GM18870 (cell line): ENCODE measurements around the gene SLC4A2.
"Not testable (repeated sequence)": the region's sequence is repeated elsewhere in the genome, so short reads cannot be mapped to it uniquely, and the experiment has no call there.

Experiments used
- ATAC-seq: cut with Tn5 transposase; IDR thresholded peaks from one replicate; pipeline ENCODE4 v1.9.1; 2021; ENCODE audit warnings: moderate library complexity; ENCODE audit not compliant: unreplicated experiment

Gene SLC4A2

GRCh38 chr7:151023232-151023631, 36.2 kb upstream of the SLC4A2 start:
- ATAC-seq = no peak

GRCh38 chr7:151024435-151025056, 34.8 kb upstream of the SLC4A2 start, which contains the start of gene ATG9B:
Gene ATG9B, minus strand, starts transcription at chr7:151024494. Its CDS starts 71 bp downstream, at chr7:151024423.
- no peak for ATAC-seq

- no peak for ATAC-seq
These were observed 33.3 kb upstream of the SLC4A2 start for GRCh38 chr7:151025924-151026671.

GRCh38 chr7:151026771-151027727, 32.3 kb upstream of the SLC4A2 start:
- not testable (repeated sequence) for ATAC-seq

GRCh38 chr7:151027728-151028130, 31.7 kb upstream of the SLC4A2 start:
- peak; percentile 2 for ATAC-seq

GRCh38 chr7:151028131-151028947, 31.1 kb upstream of the SLC4A2 start, which contains the start of gene ABCB8:
Gene ABCB8, plus strand, starts transcription at chr7:151028450. Its CDS starts 66 bp downstream, at chr7:151028516.
- ATAC-seq = peak; percentile 97

- no peak for ATAC-seq
These were observed 30.4 kb upstream of the SLC4A2 start for GRCh38 chr7:151028948-151029501.

- no peak for ATAC-seq
These were observed 28.4 kb upstream of the SLC4A2 start for GRCh38 chr7:151031011-151031410.

- ATAC-seq = no peak
These were observed 26.2 kb upstream of the SLC4A2 start for GRCh38 chr7:151032936-151033863.

- no peak for ATAC-seq
These were observed 25.5 kb upstream of the SLC4A2 start for GRCh38 chr7:151033864-151034249.

GRCh38 chr7:151034312-151035025, 24.9 kb upstream of the SLC4A2 start:
- ATAC-seq = no peak

GRCh38 chr7:151035026-151035717, 24.2 kb upstream of the SLC4A2 start:
- no peak for ATAC-seq

- ATAC-seq = no peak
These were observed 23.5 kb upstream of the SLC4A2 start for GRCh38 chr7:151035902-151036301.

GRCh38 chr7:151038951-151039849, 20.2 kb upstream of the SLC4A2 start:
- no peak for ATAC-seq

- ATAC-seq = no peak
These were observed 19.4 kb upstream of the SLC4A2 start for GRCh38 chr7:151039850-151040548.
